GM23338 (cell line): ENCODE measurements around the gene COL9A3. TPM values are rescaled to one million over a fixed set of nuclear protein-coding genes. Genes with fewer than 3 reads are reported as not detected.

Experiments used
- ATAC-seq: fragments of 200-7000 bp; cut with Tn5 transposase; 3 replicates; pipeline ENCODE4 v1.9.1; 2020
- DNase-seq: peaks from one replicate; pipeline ENCODE4 v3.0.0-alpha.2; 2015; ENCODE audit warnings: low spot score
- H2AFZ ChIP-seq: fragments of 200-600 bp; sonication (generic); 2 replicates; pipeline ENCODE4 v1.8.0; 2016; ENCODE audit warnings: antibody characterized with exemption, mild to moderate bottlenecking, moderate library complexity
- H3F3A ChIP-seq: fragments of 200-600 bp; sonication (generic); replicated peaks from 2 replicates; pipeline ENCODE4 v1.8.0; 2017; ENCODE audit warnings: antibody characterized with exemption, mixed run types, low read depth
- H3K27ac ChIP-seq: fragments of 200-600 bp; sonication (generic); 2 replicates; pipeline ENCODE4 v1.6.1; 2016; ENCODE audit warnings: low read depth
- H3K27me3 ChIP-seq: fragments of 200-600 bp; sonication (generic); 2 replicates; pipeline ENCODE4 v1.8.0; 2016; ENCODE audit warnings: mild to moderate bottlenecking, mixed run types, moderate library complexity; ENCODE audit not compliant: insufficient read depth
- H3K36me3 ChIP-seq: fragments of 200-600 bp; sonication (generic); 2 replicates; pipeline ENCODE4 v1.8.0; 2016; ENCODE audit warnings: mild to moderate bottlenecking; ENCODE audit not compliant: insufficient read depth
- H3K4me1 ChIP-seq: fragments of 200-600 bp; sonication (generic); 2 replicates; pipeline ENCODE4 v1.8.0; 2016; ENCODE audit warnings: mild to moderate bottlenecking, moderate library complexity; ENCODE audit not compliant: insufficient read depth
- H3K4me2 ChIP-seq: fragments of 200-600 bp; sonication (generic); 2 replicates; pipeline ENCODE4 v1.7.1; 2017; ENCODE audit warnings: mixed run types
- H3K4me3 ChIP-seq: fragments of 200-600 bp; sonication (generic); 2 replicates; pipeline ENCODE4 v1.6.1; 2016; ENCODE audit warnings: mixed run types
- H3K79me2 ChIP-seq: fragments of 200-600 bp; sonication (generic); replicated peaks from 2 replicates; pipeline ENCODE4 v1.8.0; 2017; ENCODE audit warnings: mild to moderate bottlenecking; ENCODE audit not compliant: insufficient read depth
- H3K9me2 ChIP-seq: fragments of 200-600 bp; sonication (generic); 2 replicates; pipeline ENCODE4 v1.8.0; 2017; ENCODE audit not compliant: insufficient read depth
- H4K20me1 ChIP-seq: fragments of 200-600 bp; sonication (generic); replicated peaks from 2 replicates; pipeline ENCODE4 v1.8.0; 2017; ENCODE audit warnings: mild to moderate bottlenecking; ENCODE audit not compliant: insufficient read depth
- H3K27ac Mint-ChIP-seq: 2 replicates; pipeline ENCODE4 v1.8.0; 2020; ENCODE audit warnings: inconsistent platforms, mild to moderate bottlenecking, moderate library complexity, mixed read lengths
- H3K27me3 Mint-ChIP-seq: 3 replicates; pipeline ENCODE4 v1.8.0; 2022; ENCODE audit warnings: low read depth, mild to moderate bottlenecking, moderate library complexity, mixed read lengths, inconsistent platforms; ENCODE audit not compliant: insufficient read depth, poor library complexity
- H3K36me3 Mint-ChIP-seq: 3 replicates; pipeline ENCODE4 v1.8.0; 2021; ENCODE audit warnings: low read depth, mild to moderate bottlenecking, inconsistent platforms, moderate library complexity, mixed read lengths
- H3K4me1 Mint-ChIP-seq: 3 replicates; pipeline ENCODE4 v1.8.0; 2020; ENCODE audit warnings: mild to moderate bottlenecking, inconsistent platforms, mixed read lengths
- H3K4me3 Mint-ChIP-seq: 3 replicates; pipeline ENCODE4 v1.8.0; 2021; ENCODE audit warnings: moderate library complexity, mild to moderate bottlenecking, inconsistent platforms, mixed read lengths
- H3K9me3 Mint-ChIP-seq: 3 replicates; pipeline ENCODE4 v1.8.0; 2020; ENCODE audit warnings: moderate library complexity, mild to moderate bottlenecking, inconsistent platforms, mixed read lengths
- EZH2 ChIP-seq: fragments of 200-600 bp; sonication (generic); IDR thresholded peaks from one replicate; pipeline ENCODE4 v1.8.0; 2017; ENCODE audit warnings: antibody characterized with exemption, mild to moderate bottlenecking, low read depth; ENCODE audit not compliant: unreplicated experiment
- JUNB ChIP-seq: IDR thresholded peaks from one replicate; pipeline ENCODE4 v1.6.1; 2016; ENCODE audit warnings: antibody characterized with exemption; ENCODE audit not compliant: unreplicated experiment
- POLR2AphosphoS5 ChIP-seq: IDR thresholded peaks from 2 replicates; pipeline ENCODE4 v1.6.1; 2016; ENCODE audit warnings: antibody characterized with exemption, low read depth
- ZNF114 ChIP-seq: fragments of 250-450 bp; sonication (Bioruptor Pico); IDR thresholded peaks from 2 replicates; pipeline ENCODE4 v1.5.0; 2020; ENCODE audit warnings: mild to moderate bottlenecking, moderate library complexity
- ZNF331 ChIP-seq: fragments of 250-450 bp; sonication (Bioruptor Pico); IDR thresholded peaks from 2 replicates; pipeline ENCODE4 v1.5.0; 2020; ENCODE audit warnings: low read depth, mild to moderate bottlenecking, moderate library complexity
- ZNF462 ChIP-seq: fragments of 250-450 bp; sonication (Bioruptor Pico); IDR thresholded peaks from 2 replicates; pipeline ENCODE4 v1.5.0; 2020; ENCODE audit warnings: mild to moderate bottlenecking, moderate library complexity
- polyA plus RNA-seq: library from polyadenylated mRNA; unstranded; fragments of >200 nt; fragmentation: Nextera tagmentation; extraction: Ambion mirVana; gene quantifications from 2 replicates; pipeline ENCODE4 v1.2.1, GENCODE V29; 2016
- total RNA-seq: library from RNA; depleted of rRNA; stranded (reverse); fragments of >200 nt; shearing (Covaris generic); gene quantifications from 2 replicates; pipeline ENCODE4 v1.2.3, GENCODE V29; 2014
- TF ChIP-seq, protein P1 (sequence below): IDR thresholded peaks from 2 replicates; pipeline ENCODE4 v1.6.1; 2016; ENCODE audit warnings: antibody characterized with exemption
- TF ChIP-seq, protein P2 (sequence below), 2 experiments: fragments of 200-600 bp in 1 of 2; sonication (generic) in 1 of 2; conservative IDR thresholded peaks; 2 replicates each; pipeline versions ENCODE4 v1.5.1 to v1.6.1; 2016 to 2017; ENCODE audit warnings: antibody characterized with exemption in 2 of 2, low read depth in 2 of 2, mild to moderate bottlenecking in 2 of 2, moderate library complexity in 1 of 2

Gene COL9A3
- total and polyA plus RNA-seq, 2 experiments from 2014 or later: 74.9 to 113 TPM

- peaks cover 5% of the 10 kb centered on the region; the same call in 1 of the 2 replicates for H4K20me1 ChIP-seq
- H3K27me3 ChIP-seq: peaks cover 7% of the 10 kb centered on the region; the same call in 1 of the 2 replicates
- Mint-ChIP-seq H3K27me3 (peaks cover 8% of the 10 kb centered on the region), H3K4me1 (peaks cover 8% of the 10 kb centered on the region; the same call in 2 of the 3 replicates), H3K27ac (no peak overlapping the region), H3K4me3 (no peak overlapping the region), H3K36me3 (no peaks in the 10 kb centered on the region), H3K9me3 (no peaks in the 10 kb centered on the region)
- no peak overlapping the region for H3K4me2 ChIP-seq
- 0 out of 2 replicates have a peak, but pooled peaks cover 4% of the 10 kb centered on the region for H3F3A ChIP-seq
- H2AFZ ChIP-seq: no peak overlapping the region
- no peak overlapping the region for H3K4me3 ChIP-seq
- TF ChIP-seq, protein P1, sequence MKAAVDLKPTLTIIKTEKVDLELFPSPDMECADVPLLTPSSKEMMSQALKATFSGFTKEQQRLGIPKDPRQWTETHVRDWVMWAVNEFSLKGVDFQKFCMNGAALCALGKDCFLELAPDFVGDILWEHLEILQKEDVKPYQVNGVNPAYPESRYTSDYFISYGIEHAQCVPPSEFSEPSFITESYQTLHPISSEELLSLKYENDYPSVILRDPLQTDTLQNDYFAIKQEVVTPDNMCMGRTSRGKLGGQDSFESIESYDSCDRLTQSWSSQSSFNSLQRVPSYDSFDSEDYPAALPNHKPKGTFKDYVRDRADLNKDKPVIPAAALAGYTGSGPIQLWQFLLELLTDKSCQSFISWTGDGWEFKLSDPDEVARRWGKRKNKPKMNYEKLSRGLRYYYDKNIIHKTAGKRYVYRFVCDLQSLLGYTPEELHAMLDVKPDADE: no peak
- TF ChIP-seq JUNB: no peak
- TF ChIP-seq, protein P2, sequence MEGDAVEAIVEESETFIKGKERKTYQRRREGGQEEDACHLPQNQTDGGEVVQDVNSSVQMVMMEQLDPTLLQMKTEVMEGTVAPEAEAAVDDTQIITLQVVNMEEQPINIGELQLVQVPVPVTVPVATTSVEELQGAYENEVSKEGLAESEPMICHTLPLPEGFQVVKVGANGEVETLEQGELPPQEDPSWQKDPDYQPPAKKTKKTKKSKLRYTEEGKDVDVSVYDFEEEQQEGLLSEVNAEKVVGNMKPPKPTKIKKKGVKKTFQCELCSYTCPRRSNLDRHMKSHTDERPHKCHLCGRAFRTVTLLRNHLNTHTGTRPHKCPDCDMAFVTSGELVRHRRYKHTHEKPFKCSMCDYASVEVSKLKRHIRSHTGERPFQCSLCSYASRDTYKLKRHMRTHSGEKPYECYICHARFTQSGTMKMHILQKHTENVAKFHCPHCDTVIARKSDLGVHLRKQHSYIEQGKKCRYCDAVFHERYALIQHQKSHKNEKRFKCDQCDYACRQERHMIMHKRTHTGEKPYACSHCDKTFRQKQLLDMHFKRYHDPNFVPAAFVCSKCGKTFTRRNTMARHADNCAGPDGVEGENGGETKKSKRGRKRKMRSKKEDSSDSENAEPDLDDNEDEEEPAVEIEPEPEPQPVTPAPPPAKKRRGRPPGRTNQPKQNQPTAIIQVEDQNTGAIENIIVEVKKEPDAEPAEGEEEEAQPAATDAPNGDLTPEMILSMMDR (conservative IDR thresholded peaks at IDR 0.05; ENCODE audit: low read depth in 2 of 2): no peak
- ATAC-seq (no peak), DNase-seq (no peak)
- H3K27ac ChIP-seq: no peak overlapping the region
- H3K79me2 ChIP-seq: peaks cover 8% of the 10 kb centered on the region; the same call in 1 of the 2 replicates
- H3K4me1 ChIP-seq: peaks cover 7% of the 10 kb centered on the region; the same call in 1 of the 2 replicates
- H3K36me3 ChIP-seq: no peaks in the 10 kb centered on the region
- H3K9me2 ChIP-seq: no peaks in the 10 kb centered on the region
These were observed 4.3 kb downstream of the COL9A3 start for GRCh38 chr20:62820962-62821725.

DNA sequence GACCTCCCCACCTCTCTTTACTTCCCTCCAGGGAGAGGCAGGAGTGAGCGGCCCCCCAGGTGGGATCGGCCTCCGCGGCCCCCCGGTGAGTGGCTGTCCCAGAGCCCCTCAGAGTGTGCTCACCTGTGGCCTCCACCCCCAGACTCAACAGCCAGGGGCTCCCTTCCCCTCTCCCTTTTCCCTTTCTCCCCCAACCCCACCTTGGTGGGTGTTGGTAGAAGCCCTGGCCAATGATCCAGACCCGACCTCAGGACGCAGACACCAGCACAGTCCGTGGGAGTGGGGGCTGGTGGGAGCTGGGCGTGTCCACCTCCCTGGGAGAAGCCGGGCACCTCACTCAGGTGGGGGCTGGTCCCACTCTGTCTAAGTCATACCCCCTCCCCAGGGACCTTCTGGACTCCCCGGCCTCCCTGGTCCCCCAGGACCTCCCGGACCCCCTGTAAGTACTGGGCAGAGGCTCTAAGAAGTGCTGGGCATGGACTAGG, 4.9 kb downstream of the COL9A3 start:
- peaks cover 8% of the 10 kb centered on the region; the same call in 2 of the 3 replicates for H3K4me1 Mint-ChIP-seq
- no peak for ATAC-seq
- no peak for TF ChIP-seq POLR2AphosphoS5
- TF ChIP-seq, protein P2 (conservative IDR thresholded peaks at IDR 0.05; ENCODE audit: low read depth in 2 of 2): no peak
- TF ChIP-seq ZNF462 (CRISPR knock-in tag): no peak
- TF ChIP-seq ZNF114 (CRISPR knock-in tag): no peak
- TF ChIP-seq ZNF331 (CRISPR knock-in tag): no peak
- TF ChIP-seq EZH2: no peak

More for the DNA sequence above, 4.9 kb downstream of the COL9A3 start:
- Histone ChIP-seq H3K9me2 (no peaks in the 10 kb centered on the region), H3K4me2 (no peak overlapping the region), H3K27me3 (peaks cover 7% of the 10 kb centered on the region; the same call in 1 of the 2 replicates), H3K27ac (no peak overlapping the region), H3K79me2 (peaks cover 8% of the 10 kb centered on the region; the same call in 1 of the 2 replicates), H3K36me3 (no peaks in the 10 kb centered on the region), H3K4me3 (no peak overlapping the region), H3F3A (0 out of 2 replicates have a peak, but pooled peaks cover 4% of the 10 kb centered on the region), H3K4me1 (peaks cover 7% of the 10 kb centered on the region; the same call in 1 of the 2 replicates), H4K20me1 (peaks cover 5% of the 10 kb centered on the region; the same call in 1 of the 2 replicates), H2AFZ (no peak overlapping the region)
- Mint-ChIP-seq H3K9me3 (no peaks in the 10 kb centered on the region), H3K4me3 (no peak overlapping the region), H3K36me3 (no peaks in the 10 kb centered on the region), H3K27me3 (peaks cover 8% of the 10 kb centered on the region), H3K27ac (no peak overlapping the region)
- no peak for DNase-seq
